K562 (cell line): ENCODE results near the gene ADAMTS2. TPM values are rescaled to one million over a fixed set of nuclear protein-coding genes. Genes with fewer than 3 reads are reported as not detected.

Source experiments
- FOXM1 ChIP-seq, 2 experiments: fragments of 450-650 bp in 1 of 2; sonication (generic) in 1 of 2; formaldehyde crosslinking in 1 of 2; IDR thresholded peaks; 2 replicates each; pipeline versions ENCODE4 v1.6.1 to v1.9.0; 2017 to 2022; ENCODE audit warnings: low read depth in 2 of 2, mild to moderate bottlenecking in 2 of 2, missing genetic modification reagents in 1 of 2, moderate library complexity in 1 of 2
- HDAC1 ChIP-seq, 2 experiments: fragments of 450-650 bp; IDR thresholded peaks; 2 replicates each; pipeline ENCODE4 v1.6.1; 2016 to 2017; ENCODE audit warnings: inconsistent platforms in 1 of 2, mild to moderate bottlenecking in 1 of 2, moderate library complexity in 1 of 2
- KAT2B ChIP-seq: IDR thresholded peaks from one replicate; pipeline ENCODE4 v1.6.1; 2012; ENCODE audit warnings: low read depth, mild to moderate bottlenecking, control low read depth, inconsistent platforms, low read length, moderate library complexity
- THRB ChIP-seq: fragments of 450-650 bp; formaldehyde crosslinking; conservative IDR thresholded peaks from 2 replicates; pipeline ENCODE4 v1.4.0; 2022; ENCODE audit warnings: mild to moderate bottlenecking, missing genetic modification characterization
- ZNF121 ChIP-seq: sonication (generic); formaldehyde crosslinking; conservative IDR thresholded peaks from 2 replicates; pipeline ENCODE4 v1.8.0; 2022; ENCODE audit warnings: missing genetic modification reagents
- ZNF165 ChIP-seq: fragments of 250-450 bp; sonication (Bioruptor Pico); IDR thresholded peaks from 2 replicates; pipeline ENCODE4 v1.4.0; 2020; ENCODE audit warnings: borderline replicate concordance
- ZNF280B ChIP-seq: fragments of 250-450 bp; sonication (Bioruptor Pico); IDR thresholded peaks from 2 replicates; pipeline ENCODE4 v1.5.1; 2021; ENCODE audit warnings: mild to moderate bottlenecking
- ZNF830 ChIP-seq: fragments of 250-450 bp; sonication (Bioruptor Pico); IDR thresholded peaks from 2 replicates; pipeline ENCODE4 v1.5.0; 2021; ENCODE audit warnings: mild to moderate bottlenecking
- polyA plus RNA-seq, 8 experiments: library from polyadenylated mRNA; depleted of rRNA in 4 of 8; stranded (reverse) in 5 of 8; unstranded in 3 of 8; fragments of >200 nt; fragmentation: Nextera tagmentation in 2 of 8; fragmentation: Illumina TruSeq in 1 of 8; extraction: Ambion mirVana in 2 of 8; extraction: Trizol in 1 of 8; gene quantifications; 2 replicates each; pipeline versions ENCODE4 v1.2.1 to v1.2.3, GENCODE V29; 2011 to 2014; ENCODE audit warnings: inconsistent platforms in 1 of 8, missing spikeins in 1 of 8
- total RNA-seq, 7 experiments: library from RNA; depleted of rRNA in 6 of 7; stranded (reverse); fragments of >200 nt in 6 of 7; fragmentation: Illumina TruSeq in 2 of 7; extraction: Trizol in 2 of 7; gene quantifications; 2 replicates each; pipeline versions ENCODE4 v1.2.1 to v1.2.3, GENCODE V29; 2011 to 2021; ENCODE audit warnings: low replicate concordance in 1 of 7

ADAMTS2 gene
- total and polyA plus RNA-seq, 9 of the 15 experiments (the other 6 are each of a cell fraction or from before 2014, with no cell fraction given), result not detected

- TF ChIP-seq KAT2B (no peak), ZNF121 (CRISPR knock-in tag) (no peak), FOXM1 (IDR thresholded peaks at IDR 0.05; ENCODE audit: low read depth) (no peak), FOXM1 (CRISPR knock-in tag; IDR thresholded peaks at IDR 0.05; ENCODE audit: low read depth) (no peak), HDAC1 (IDR thresholded peaks at IDR 0.05) (no peak), ZNF165 (CRISPR knock-in tag) (no peak), THRB (no peak), ZNF280B (CRISPR knock-in tag) (no peak), ZNF830 (CRISPR knock-in tag) (no peak)
Measured at GRCh38 chr5:179265514-179266290, 79.6 kb downstream of the ADAMTS2 start (continued).
